Measurements from ENCODE around the gene KRTAP9-3.

DNA sequence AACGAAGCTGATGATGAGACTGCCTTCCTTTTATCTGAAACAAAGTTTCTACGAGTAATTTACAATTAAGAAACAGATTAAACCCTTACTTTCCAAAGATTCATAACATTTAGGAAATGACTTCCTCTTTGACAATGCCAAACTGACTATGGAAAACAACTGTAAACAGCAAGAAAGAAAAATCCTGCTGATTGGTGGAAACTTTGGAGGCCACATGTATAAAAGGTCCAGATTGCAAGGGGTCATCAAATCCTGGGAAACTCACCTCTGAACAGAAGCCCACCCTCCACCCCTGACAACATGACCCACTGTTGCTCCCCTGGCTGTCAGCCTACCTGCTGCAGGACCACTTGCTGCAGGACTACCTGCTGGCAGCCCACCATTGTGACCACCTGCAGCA lies 32.8 kb downstream of the KRTAP9-3 start, which contains the start of gene KRTAP9-6:
- no peak for TF ChIP-seq EZH2 (IDR thresholded peaks at IDR 0.05; ENCODE audit: low read length)
- TF ChIP-seq, protein P1, sequence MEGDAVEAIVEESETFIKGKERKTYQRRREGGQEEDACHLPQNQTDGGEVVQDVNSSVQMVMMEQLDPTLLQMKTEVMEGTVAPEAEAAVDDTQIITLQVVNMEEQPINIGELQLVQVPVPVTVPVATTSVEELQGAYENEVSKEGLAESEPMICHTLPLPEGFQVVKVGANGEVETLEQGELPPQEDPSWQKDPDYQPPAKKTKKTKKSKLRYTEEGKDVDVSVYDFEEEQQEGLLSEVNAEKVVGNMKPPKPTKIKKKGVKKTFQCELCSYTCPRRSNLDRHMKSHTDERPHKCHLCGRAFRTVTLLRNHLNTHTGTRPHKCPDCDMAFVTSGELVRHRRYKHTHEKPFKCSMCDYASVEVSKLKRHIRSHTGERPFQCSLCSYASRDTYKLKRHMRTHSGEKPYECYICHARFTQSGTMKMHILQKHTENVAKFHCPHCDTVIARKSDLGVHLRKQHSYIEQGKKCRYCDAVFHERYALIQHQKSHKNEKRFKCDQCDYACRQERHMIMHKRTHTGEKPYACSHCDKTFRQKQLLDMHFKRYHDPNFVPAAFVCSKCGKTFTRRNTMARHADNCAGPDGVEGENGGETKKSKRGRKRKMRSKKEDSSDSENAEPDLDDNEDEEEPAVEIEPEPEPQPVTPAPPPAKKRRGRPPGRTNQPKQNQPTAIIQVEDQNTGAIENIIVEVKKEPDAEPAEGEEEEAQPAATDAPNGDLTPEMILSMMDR (optimal IDR thresholded peaks at IDR 0.05 in 1 of 3, IDR thresholded peaks at IDR 0.05 in 1 of 3, conservative IDR thresholded peaks at IDR 0.05 in 1 of 3; ENCODE audit: extremely low read depth in 1 of 3, insufficient read depth in 2 of 3, low read length in 3 of 3) = no peak
